GM10266 (cell line): ENCODE measurements around the gene SPG7.

ENCODE experiments used
- DNase-seq: peaks from one replicate; pipeline ENCODE4 v3.0.0; 2012; ENCODE audit errors: extremely low spot score
- TF ChIP-seq, protein P1 (sequence below): IDR thresholded peaks from 2 replicates; pipeline ENCODE4 v1.5.1; 2012; ENCODE audit warnings: mild to moderate bottlenecking, low read depth; ENCODE audit not compliant: control insufficient read depth, insufficient read depth; ENCODE audit errors: missing control alignments

SPG7 gene

GRCh38 chr16:89534252-89534756 is 26.1 kb downstream of the SPG7 start:
- DNase-seq: no peak
- TF ChIP-seq, protein P1, sequence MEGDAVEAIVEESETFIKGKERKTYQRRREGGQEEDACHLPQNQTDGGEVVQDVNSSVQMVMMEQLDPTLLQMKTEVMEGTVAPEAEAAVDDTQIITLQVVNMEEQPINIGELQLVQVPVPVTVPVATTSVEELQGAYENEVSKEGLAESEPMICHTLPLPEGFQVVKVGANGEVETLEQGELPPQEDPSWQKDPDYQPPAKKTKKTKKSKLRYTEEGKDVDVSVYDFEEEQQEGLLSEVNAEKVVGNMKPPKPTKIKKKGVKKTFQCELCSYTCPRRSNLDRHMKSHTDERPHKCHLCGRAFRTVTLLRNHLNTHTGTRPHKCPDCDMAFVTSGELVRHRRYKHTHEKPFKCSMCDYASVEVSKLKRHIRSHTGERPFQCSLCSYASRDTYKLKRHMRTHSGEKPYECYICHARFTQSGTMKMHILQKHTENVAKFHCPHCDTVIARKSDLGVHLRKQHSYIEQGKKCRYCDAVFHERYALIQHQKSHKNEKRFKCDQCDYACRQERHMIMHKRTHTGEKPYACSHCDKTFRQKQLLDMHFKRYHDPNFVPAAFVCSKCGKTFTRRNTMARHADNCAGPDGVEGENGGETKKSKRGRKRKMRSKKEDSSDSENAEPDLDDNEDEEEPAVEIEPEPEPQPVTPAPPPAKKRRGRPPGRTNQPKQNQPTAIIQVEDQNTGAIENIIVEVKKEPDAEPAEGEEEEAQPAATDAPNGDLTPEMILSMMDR: no peak

- TF ChIP-seq, protein P1: no peak
Observed at GRCh38 chr16:89536371-89536770, 28.2 kb downstream of the SPG7 start.

GRCh38 chr16:89536886-89537548 is 28.8 kb downstream of the SPG7 start:
- TF ChIP-seq, protein P1: no peak
- no peak for DNase-seq

More at GRCh38 chr16:89536371-89536770, 28.2 kb downstream of the SPG7 start:
- no peak for DNase-seq

DNA sequence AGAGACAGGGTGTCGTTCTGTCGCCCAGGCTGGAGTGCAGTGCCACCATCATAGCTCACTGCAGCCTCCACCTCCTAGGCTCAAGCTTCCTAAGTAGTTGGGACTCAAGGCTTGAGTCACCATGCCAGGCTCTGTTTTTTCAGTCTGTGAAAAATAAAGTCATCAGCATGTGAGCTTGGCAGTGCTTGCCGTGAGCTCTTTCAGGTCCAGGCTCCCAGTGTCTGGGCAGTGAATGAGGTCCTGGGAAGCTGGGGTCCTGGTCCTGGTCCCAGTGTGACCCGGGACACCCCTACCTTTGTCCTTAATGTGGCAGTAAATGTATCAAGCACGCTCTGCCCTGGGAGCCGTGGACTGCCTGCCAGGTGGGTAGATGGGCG is 29.3 kb downstream of the SPG7 start:
- DNase-seq: no peak
- TF ChIP-seq, protein P1: no peak

- TF ChIP-seq, protein P1: no peak
- DNase-seq: no peak
Observed at GRCh38 chr16:89538286-89538685, 30.1 kb downstream of the SPG7 start.

DNA sequence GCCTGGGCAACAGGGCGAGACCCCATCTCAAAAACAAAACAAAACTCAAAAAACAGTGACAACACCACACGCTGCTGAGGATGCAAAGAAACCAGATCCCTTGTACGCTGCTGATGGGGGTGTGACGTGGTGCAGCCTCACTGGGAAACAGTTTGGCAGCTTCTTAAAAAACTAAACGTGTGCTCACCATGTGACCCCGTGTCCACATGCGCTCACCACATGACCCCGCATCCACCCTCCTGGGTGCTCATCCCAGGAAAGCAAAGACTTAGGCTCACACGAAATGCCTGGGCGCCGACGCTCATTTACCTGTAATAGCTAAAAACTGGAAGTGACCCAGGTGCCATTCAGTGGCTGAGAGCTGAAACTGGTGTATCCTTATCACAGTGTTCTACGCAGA is 32.4 kb downstream of the SPG7 start:
- DNase-seq: no peak
- TF ChIP-seq, protein P1: no peak

DNA sequence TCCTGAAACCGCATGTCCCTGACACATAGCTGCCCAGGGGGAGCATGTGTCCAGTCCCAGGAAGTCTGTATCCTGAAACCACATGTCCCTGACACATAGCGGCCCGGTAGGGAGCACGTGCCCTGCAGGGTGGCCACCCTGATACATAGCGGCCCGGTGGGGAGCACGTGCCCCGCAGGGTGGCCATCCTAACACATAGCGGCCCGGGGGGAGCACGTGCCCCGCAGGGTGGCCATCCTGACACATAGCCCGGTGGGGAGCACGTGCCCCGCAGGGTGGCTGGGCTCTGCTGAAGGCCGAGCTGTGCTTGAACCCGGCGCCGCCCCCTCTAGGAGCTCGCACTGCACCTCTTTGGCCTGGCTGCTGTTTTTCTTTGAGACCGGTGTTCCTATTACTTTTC is 33.6 kb downstream of the SPG7 start:
- no peak for DNase-seq
- TF ChIP-seq, protein P1: no peak
